Parathyroid adenoma (tissue), 2 donors: ENCODE data around the gene PSMB1.

Experiments
- H2AFZ ChIP-seq: fragments of 300-600 bp; sonication (generic); one replicate; pipeline ENCODE4 v1.7.0; 2017; ENCODE audit warnings: antibody characterized with exemption, mild to moderate bottlenecking
- H3K27ac ChIP-seq: fragments of 300-600 bp; sonication (generic); one replicate; pipeline ENCODE4 v1.7.0; 2017
- H3K27me3 ChIP-seq: fragments of 300-600 bp; sonication (generic); one replicate; pipeline ENCODE4 v1.7.0; 2017; ENCODE audit warnings: low read length; ENCODE audit not compliant: control insufficient read depth, insufficient read depth
- H3K36me3 ChIP-seq: fragments of 300-600 bp; sonication (generic); one replicate; pipeline ENCODE4 v1.7.0; 2017; ENCODE audit warnings: low read length; ENCODE audit not compliant: control insufficient read depth, insufficient read depth
- H3K4me1 ChIP-seq: fragments of 300-600 bp; sonication (generic); one replicate; pipeline ENCODE4 v1.7.0; 2017; ENCODE audit warnings: control low read depth
- H3K4me2 ChIP-seq: fragments of 300-600 bp; sonication (generic); one replicate; pipeline ENCODE4 v1.7.0; 2017; ENCODE audit warnings: low read length
- H3K4me3 ChIP-seq: fragments of 300-600 bp; sonication (generic); one replicate; pipeline ENCODE4 v1.7.0; 2017; ENCODE audit warnings: low read depth, low read length
- H3K79me2 ChIP-seq: fragments of 300-600 bp; sonication (generic); one replicate; pipeline ENCODE4 v1.7.0; 2017; ENCODE audit warnings: control low read depth
- H3K9ac ChIP-seq: fragments of 300-600 bp; sonication (generic); one replicate; pipeline ENCODE4 v1.7.0; 2017; ENCODE audit warnings: mild to moderate bottlenecking
- H3K9me3 ChIP-seq: fragments of 300-600 bp; sonication (generic); one replicate; pipeline ENCODE4 v1.7.0; 2017; ENCODE audit warnings: low read length; ENCODE audit not compliant: control insufficient read depth
- TF ChIP-seq, protein P1 (sequence below): fragments of 300-600 bp; sonication (generic); IDR thresholded peaks from one replicate; pipeline ENCODE4 v1.7.0; 2017; ENCODE audit warnings: antibody characterized with exemption, mild to moderate bottlenecking
- donor health status: primary hyperparathyroidism.

PSMB1 gene

DNA sequence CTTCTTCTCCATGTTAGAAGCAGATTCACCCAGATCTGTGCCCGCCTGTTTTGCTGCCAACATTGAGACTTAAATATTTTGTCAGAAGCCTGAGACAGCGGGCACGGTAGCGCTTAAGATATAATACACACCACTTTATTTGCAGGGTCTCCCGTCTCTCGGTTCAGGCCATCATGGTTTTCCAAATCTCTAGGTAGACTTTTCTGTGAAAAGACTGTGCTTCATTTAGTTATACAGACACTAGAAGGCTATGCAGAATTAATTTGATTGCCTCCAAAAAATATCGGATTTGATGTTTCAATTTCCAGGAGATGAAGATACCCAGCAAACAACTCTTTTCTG lies 1.7 kb upstream of the PSMB1 start:
- Histone ChIP-seq H2AFZ (peak overlapping the region; percentile 91), H3K4me2 (peak overlapping the region; percentile 99), H3K27ac (peak overlapping the region; percentile 94), H3K79me2 (peaks cover 47% of the 10 kb centered on the region), H3K4me3 (peak overlapping the region; percentile 91), H3K9me3 (no peaks in the 10 kb centered on the region), H3K36me3 (no peaks in the 10 kb centered on the region), H3K9ac (peak overlapping the region; percentile 89), H3K27me3 (no peaks in the 10 kb centered on the region), H3K4me1 (peaks cover 10% of the 10 kb centered on the region)
- TF ChIP-seq, protein P1, sequence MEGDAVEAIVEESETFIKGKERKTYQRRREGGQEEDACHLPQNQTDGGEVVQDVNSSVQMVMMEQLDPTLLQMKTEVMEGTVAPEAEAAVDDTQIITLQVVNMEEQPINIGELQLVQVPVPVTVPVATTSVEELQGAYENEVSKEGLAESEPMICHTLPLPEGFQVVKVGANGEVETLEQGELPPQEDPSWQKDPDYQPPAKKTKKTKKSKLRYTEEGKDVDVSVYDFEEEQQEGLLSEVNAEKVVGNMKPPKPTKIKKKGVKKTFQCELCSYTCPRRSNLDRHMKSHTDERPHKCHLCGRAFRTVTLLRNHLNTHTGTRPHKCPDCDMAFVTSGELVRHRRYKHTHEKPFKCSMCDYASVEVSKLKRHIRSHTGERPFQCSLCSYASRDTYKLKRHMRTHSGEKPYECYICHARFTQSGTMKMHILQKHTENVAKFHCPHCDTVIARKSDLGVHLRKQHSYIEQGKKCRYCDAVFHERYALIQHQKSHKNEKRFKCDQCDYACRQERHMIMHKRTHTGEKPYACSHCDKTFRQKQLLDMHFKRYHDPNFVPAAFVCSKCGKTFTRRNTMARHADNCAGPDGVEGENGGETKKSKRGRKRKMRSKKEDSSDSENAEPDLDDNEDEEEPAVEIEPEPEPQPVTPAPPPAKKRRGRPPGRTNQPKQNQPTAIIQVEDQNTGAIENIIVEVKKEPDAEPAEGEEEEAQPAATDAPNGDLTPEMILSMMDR: no peak

DNA sequence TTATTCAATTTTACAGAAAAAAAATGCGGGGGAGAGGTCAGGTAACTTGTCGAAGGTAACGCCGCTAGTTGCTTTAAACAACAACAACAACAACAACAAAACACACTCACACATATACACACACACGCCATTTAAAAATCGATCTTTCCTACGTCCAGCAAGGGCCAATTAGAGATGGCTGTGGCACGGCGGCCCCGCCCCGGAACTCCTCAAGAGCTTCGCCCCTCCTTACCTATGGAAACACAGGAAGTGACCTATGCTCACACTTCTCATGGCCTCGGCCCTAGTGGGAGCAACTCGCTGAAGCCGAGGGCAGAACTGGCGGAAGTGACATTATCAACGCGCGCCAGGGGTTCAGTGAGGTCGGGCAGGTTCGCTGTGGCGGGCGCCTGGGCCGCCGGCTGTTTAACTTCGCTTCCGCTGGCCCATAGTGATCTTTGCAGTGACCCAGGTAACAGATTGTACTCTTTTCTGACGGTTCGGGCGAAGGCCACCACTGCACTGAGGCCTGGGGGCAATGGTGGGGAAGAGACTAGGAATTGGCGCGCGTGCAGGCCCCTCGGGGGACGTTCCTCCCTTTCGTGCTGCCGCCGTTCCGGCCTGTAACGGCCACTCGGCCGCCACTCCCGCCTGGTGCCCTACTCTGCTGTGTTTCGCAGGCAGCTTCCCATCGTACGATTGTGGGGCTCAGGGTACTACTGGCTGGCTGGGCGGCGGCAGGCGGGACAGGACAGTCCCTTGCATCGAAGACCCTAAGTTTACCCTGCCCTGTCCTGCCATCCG lies 1.1 kb upstream of the PSMB1 start, which contains the start of gene TBP:
TSS of gene TBP (plus strand) at position 357 of the 783 bp plus-strand sequence. CDS start 2,661 bp downstream, outside the sequence.
- peak within 1 kb of the TSS; percentile 91 for H3K4me3 ChIP-seq
- peak within 1 kb of the TSS; percentile 99 for H3K4me2 ChIP-seq
- H3K9ac ChIP-seq: peak within 1 kb of the TSS; percentile 89
- peak within 1 kb of the TSS; percentile 94 for H3K27ac ChIP-seq
- H3K4me1 ChIP-seq: peaks cover 10% of the 10 kb centered on the region
- no peaks in the 10 kb centered on the region for H3K9me3 ChIP-seq
- H3K27me3 ChIP-seq: no peaks in the 10 kb centered on the region
- peaks cover 50% of the 10 kb centered on the region for H3K79me2 ChIP-seq
- peak within 1 kb of the TSS; percentile 91 for H2AFZ ChIP-seq
- H3K36me3 ChIP-seq: no peaks in the 10 kb centered on the region
- TF ChIP-seq, protein P1: no peak

DNA sequence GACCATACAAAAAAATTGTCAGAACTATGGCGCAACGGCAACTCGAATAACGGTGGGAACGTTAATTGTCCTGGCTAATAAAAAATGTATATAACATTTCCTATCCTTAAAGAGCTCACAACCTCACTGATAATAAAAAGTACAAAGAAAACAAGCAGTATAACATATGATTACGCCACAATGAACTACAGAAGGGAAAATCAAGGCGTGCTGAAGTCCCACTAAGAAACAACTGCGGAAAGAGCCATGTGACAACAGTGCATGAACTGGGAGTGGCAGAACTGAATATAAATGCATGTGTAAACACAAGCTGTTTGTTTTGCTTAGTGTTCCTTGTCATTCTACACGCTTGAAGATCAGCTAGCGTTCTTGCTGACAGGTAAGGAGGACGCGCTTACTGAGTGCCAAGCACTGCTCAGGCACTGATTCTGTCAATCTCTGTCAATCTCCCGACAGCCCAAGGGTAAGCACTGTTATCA lies 466 bp upstream of the PSMB1 start:
- Histone ChIP-seq H3K27me3 (no peaks in the 10 kb centered on the region), H3K4me1 (peaks cover 10% of the 10 kb centered on the region), H3K27ac (peak overlapping the region; percentile 94), H3K4me2 (peak overlapping the region; percentile 99), H3K9ac (peak overlapping the region; percentile 42), H3K4me3 (peak overlapping the region; percentile 91), H2AFZ (peak overlapping the region; percentile 91), H3K79me2 (peaks cover 53% of the 10 kb centered on the region), H3K36me3 (no peaks in the 10 kb centered on the region), H3K9me3 (no peaks in the 10 kb centered on the region)
- TF ChIP-seq, protein P1: no peak

DNA sequence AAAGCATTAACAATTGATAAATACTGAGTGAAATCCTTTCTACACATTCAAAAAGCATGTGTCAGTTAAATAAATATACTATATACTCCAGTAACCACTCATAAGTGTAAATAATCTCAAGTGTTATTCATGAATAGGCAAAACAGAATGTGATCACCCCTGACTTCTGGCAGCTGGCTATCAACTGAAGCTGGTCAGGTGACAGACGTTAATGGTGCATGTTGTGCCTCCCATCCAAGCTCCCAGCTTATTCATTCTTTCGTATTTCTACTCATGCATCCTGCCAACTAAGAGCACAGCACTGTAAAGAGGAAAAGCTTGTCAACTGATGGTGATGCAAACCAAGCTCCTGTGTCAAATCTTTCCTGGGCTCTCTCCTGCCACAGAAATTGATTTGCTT lies 7.7 kb downstream of the PSMB1 start:
- Histone ChIP-seq H2AFZ (no peak overlapping the region), H3K27ac (no peak overlapping the region), H3K4me1 (no peaks in the 10 kb centered on the region), H3K36me3 (no peaks in the 10 kb centered on the region), H3K4me2 (no peak overlapping the region), H3K27me3 (no peaks in the 10 kb centered on the region), H3K9me3 (no peaks in the 10 kb centered on the region), H3K4me3 (no peak overlapping the region), H3K79me2 (peaks cover 60% of the 10 kb centered on the region), H3K9ac (no peak overlapping the region)
- TF ChIP-seq, protein P1: no peak
